ENCODE results near the gene F7. TPM values are rescaled to one million over a fixed set of nuclear protein-coding genes. Genes with fewer than 3 reads are reported as not detected.

F7 gene
- total and polyA plus RNA-seq, 9 of the 15 experiments (the other 6 are each of a cell fraction or from before 2014, with no cell fraction given) = not detected

DNA sequence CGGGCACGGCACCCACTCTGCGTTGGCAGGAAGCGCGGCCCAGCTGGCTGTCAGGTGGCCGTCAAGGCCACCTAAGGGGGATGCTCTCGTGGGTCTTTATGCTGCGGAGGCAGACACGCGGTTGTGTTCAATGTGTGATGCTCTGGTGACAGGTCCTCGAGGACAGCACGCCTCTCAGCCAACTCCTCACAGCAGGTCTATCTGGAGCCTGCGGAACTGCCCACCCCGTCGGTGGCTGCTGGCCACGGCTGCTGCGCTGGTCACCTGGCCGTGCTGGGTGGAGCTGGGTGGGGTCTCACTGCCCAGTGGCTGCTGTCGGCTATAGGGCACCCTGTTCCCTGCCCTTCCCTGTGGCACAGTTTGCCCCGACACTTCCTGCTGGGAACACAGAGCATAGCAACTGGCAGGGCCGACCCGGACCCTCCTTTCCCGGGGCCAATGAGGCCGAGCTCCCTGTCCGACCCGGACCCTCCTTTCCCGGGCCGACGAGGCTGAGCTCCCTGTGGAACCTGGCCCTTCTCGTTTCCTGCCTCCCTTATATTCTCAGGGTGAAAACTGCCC, 14.3 kb upstream of the F7 start:
- ChIA-PET CTCF (ENCODE audit: low intra/inter-chr PET ratio) (no interaction called here), POLR2A (no interaction called here)
- Histone ChIP-seq H3K4me3 (no peak overlapping the region), H3K9me1 (ENCODE audit: control insufficient read depth, insufficient read depth, low read length) (no peaks in the 10 kb centered on the region), H3K9ac (ENCODE audit: insufficient read depth in 1 of 2, low read depth in 2 of 2, low read length in 2 of 2) (no peak overlapping the region), H3K36me3 (ENCODE audit: control insufficient read depth, insufficient read depth, low read length) (no peaks in the 10 kb centered on the region), H3K27me3 (ENCODE audit: control insufficient read depth in 2 of 2, insufficient read depth in 2 of 2, low read length in 2 of 2) (peaks cover 43 to 94% of the 10 kb centered on the region in 2 experiments), H2AFZ (ENCODE audit: low read depth, low read length) (no peak overlapping the region), H3K27ac (ENCODE audit: extremely low read depth, low read depth, low read length) (no peak overlapping the region), H3K79me2 (ENCODE audit: control insufficient read depth, insufficient read depth, low read length) (no peaks in the 10 kb centered on the region), H3K4me1 (replicated peaks in 1 of 2; ENCODE audit: control insufficient read depth in 2 of 2, insufficient read depth in 2 of 2, low read length in 2 of 2) (peaks cover 0 to 15% of the 10 kb centered on the region in 2 experiments; a peak in 2 of 5 replicates), H3K4me2 (ENCODE audit: insufficient read depth, low read length) (no peak overlapping the region), H4K20me1 (replicated peaks; ENCODE audit: control insufficient read depth, insufficient read depth, low read length) (peaks cover 9% of the 10 kb centered on the region), H3K9me3 (replicated peaks; ENCODE audit: control insufficient read depth, insufficient read depth, low read depth, low read length) (no peaks in the 10 kb centered on the region)
- in situ Hi-C loops (cut with MboI) = no loop called here
- DNase-seq (ENCODE audit: extremely low read depth in 1 of 4, low spot score in 3 of 4) (no peak), FAIRE-seq (no peak), ATAC-seq (no peak)
- intact Hi-C loops (cut with micrococcal nuclease) = no loop called here
- 3% methylated on average over 20 of the region's 30 CpGs for WGBS (ENCODE audit: insufficient coverage, low coverage, missing lambda C conversion rate)
- BruUV-seq (replicated peaks) = no TSS peak
- TF ChIP-seq, protein P1, sequence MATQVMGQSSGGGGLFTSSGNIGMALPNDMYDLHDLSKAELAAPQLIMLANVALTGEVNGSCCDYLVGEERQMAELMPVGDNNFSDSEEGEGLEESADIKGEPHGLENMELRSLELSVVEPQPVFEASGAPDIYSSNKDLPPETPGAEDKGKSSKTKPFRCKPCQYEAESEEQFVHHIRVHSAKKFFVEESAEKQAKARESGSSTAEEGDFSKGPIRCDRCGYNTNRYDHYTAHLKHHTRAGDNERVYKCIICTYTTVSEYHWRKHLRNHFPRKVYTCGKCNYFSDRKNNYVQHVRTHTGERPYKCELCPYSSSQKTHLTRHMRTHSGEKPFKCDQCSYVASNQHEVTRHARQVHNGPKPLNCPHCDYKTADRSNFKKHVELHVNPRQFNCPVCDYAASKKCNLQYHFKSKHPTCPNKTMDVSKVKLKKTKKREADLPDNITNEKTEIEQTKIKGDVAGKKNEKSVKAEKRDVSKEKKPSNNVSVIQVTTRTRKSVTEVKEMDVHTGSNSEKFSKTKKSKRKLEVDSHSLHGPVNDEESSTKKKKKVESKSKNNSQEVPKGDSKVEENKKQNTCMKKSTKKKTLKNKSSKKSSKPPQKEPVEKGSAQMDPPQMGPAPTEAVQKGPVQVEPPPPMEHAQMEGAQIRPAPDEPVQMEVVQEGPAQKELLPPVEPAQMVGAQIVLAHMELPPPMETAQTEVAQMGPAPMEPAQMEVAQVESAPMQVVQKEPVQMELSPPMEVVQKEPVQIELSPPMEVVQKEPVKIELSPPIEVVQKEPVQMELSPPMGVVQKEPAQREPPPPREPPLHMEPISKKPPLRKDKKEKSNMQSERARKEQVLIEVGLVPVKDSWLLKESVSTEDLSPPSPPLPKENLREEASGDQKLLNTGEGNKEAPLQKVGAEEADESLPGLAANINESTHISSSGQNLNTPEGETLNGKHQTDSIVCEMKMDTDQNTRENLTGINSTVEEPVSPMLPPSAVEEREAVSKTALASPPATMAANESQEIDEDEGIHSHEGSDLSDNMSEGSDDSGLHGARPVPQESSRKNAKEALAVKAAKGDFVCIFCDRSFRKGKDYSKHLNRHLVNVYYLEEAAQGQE (IDR thresholded peaks at IDR 0.05; ENCODE audit: borderline replicate concordance) = no peak
- TF ChIP-seq, protein P1 (CRISPR knock-in tag; IDR thresholded peaks at IDR 0.05; ENCODE audit: low read depth) = no peak
- no peak for TF ChIP-seq FOXA3 (CRISPR knock-in tag; conservative IDR thresholded peaks at IDR 0.05 in 1 of 2, IDR thresholded peaks at IDR 0.05 in 1 of 2)
- TF ChIP-seq, protein P2, sequence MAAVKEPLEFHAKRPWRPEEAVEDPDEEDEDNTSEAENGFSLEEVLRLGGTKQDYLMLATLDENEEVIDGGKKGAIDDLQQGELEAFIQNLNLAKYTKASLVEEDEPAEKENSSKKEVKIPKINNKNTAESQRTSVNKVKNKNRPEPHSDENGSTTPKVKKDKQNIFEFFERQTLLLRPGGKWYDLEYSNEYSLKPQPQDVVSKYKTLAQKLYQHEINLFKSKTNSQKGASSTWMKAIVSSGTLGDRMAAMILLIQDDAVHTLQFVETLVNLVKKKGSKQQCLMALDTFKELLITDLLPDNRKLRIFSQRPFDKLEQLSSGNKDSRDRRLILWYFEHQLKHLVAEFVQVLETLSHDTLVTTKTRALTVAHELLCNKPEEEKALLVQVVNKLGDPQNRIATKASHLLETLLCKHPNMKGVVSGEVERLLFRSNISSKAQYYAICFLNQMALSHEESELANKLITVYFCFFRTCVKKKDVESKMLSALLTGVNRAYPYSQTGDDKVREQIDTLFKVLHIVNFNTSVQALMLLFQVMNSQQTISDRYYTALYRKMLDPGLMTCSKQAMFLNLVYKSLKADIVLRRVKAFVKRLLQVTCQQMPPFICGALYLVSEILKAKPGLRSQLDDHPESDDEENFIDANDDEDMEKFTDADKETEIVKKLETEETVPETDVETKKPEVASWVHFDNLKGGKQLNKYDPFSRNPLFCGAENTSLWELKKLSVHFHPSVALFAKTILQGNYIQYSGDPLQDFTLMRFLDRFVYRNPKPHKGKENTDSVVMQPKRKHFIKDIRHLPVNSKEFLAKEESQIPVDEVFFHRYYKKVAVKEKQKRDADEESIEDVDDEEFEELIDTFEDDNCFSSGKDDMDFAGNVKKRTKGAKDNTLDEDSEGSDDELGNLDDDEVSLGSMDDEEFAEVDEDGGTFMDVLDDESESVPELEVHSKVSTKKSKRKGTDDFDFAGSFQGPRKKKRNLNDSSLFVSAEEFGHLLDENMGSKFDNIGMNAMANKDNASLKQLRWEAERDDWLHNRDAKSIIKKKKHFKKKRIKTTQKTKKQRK (IDR thresholded peaks at IDR 0.05; ENCODE audit: borderline replicate concordance, low read depth, low read length) = no peak
- TF ChIP-seq PCBP2 (IDR thresholded peaks at IDR 0.05; ENCODE audit: low read depth, low read length, poor library complexity, severe bottlenecking) = no peak
- TF ChIP-seq PTTG1 (tag; IDR thresholded peaks at IDR 0.05; ENCODE audit: low read depth) = no peak
- no peak for TF ChIP-seq MYNN (IDR thresholded peaks at IDR 0.05)
- no peak for TF ChIP-seq MYNN (CRISPR knock-in tag; IDR thresholded peaks at IDR 0.05)
- TF ChIP-seq, protein P3, sequence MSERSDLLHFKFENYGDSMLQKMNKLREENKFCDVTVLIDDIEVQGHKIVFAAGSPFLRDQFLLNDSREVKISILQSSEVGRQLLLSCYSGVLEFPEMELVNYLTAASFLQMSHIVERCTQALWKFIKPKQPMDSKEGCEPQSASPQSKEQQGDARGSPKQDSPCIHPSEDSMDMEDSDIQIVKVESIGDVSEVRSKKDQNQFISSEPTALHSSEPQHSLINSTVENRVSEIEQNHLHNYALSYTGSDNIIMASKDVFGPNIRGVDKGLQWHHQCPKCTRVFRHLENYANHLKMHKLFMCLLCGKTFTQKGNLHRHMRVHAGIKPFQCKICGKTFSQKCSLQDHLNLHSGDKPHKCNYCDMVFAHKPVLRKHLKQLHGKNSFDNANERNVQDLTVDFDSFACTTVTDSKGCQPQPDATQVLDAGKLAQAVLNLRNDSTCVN (CRISPR knock-in tag; IDR thresholded peaks at IDR 0.05) = no peak
- no peak for TF ChIP-seq CREM (IDR thresholded peaks at IDR 0.05; ENCODE audit: low read depth)
